IMR-90 (cell line): ENCODE data around the gene ZNF679. TPM values are rescaled to one million over a fixed set of nuclear protein-coding genes. Genes with fewer than 3 reads are reported as not detected.

Experiments used
- ATAC-seq: fragments of 200-7000 bp; cut with Tn5 transposase; 2 replicates; pipeline ENCODE4 v1.9.1; 2020; ENCODE audit warnings: low read depth, mild to moderate bottlenecking, moderate library complexity
- BruUV-seq: library from RNA; stranded (reverse); fragments of 400-500 nt; replicated peaks from 2 replicates; lab custom pipeline; 2021; lab: Mats Ljungman, UMichigan
- CTCF ChIA-PET: fragments of 300-600 bp; formaldehyde crosslinking; extraction: SDS; loops from one replicate; lab custom pipeline; 2021; ENCODE audit warnings: antibody characterized with exemption; lab: Yijun Ruan, JAX
- POLR2A ChIA-PET: fragments of 300-600 bp; sonication (Branson Sonifier 250); formaldehyde crosslinking; loops from one replicate; lab custom pipeline; 2022; ENCODE audit warnings: antibody characterized with exemption; ENCODE audit not compliant: unreplicated experiment; lab: Charles Lee
- DNase-seq: peaks from one replicate; pipeline ENCODE4 v3.0.0; 2013
- H2AFZ ChIP-seq: replicated peaks from 2 replicates; pipeline ENCODE3; 2013; ENCODE audit warnings: low read length, mild to moderate bottlenecking; ENCODE audit not compliant: poor library complexity
- H2AK5ac ChIP-seq: 2 replicates; pipeline ENCODE4 v1.6.1; 2013; ENCODE audit warnings: low read depth, low read length, inconsistent platforms
- H2AK9ac ChIP-seq: replicated peaks from 2 replicates; pipeline ENCODE3; 2013; ENCODE audit warnings: mild to moderate bottlenecking, low read depth, low read length, moderate library complexity; ENCODE audit not compliant: poor library complexity
- H2BK120ac ChIP-seq: 2 replicates; pipeline ENCODE4 v1.6.1; 2013; ENCODE audit warnings: low read depth, low read length, inconsistent platforms
- H2BK15ac ChIP-seq: 3 replicates; pipeline ENCODE4 v1.6.1; 2013; ENCODE audit warnings: low read depth, low read length, inconsistent platforms
- H2BK20ac ChIP-seq: 2 replicates; pipeline ENCODE4 v1.6.1; 2013; ENCODE audit warnings: low read depth, mild to moderate bottlenecking, inconsistent platforms, low read length, moderate library complexity
- H2BK5ac ChIP-seq: 2 replicates; pipeline ENCODE4 v1.6.1; 2013; ENCODE audit warnings: mild to moderate bottlenecking, low read depth, low read length, inconsistent platforms; ENCODE audit not compliant: poor library complexity, severe bottlenecking
- H3K14ac ChIP-seq: replicated peaks from 2 replicates; pipeline ENCODE4 v1.6.1; 2013; ENCODE audit warnings: low read depth, low read length, inconsistent platforms
- H3K18ac ChIP-seq: 2 replicates; pipeline ENCODE4 v1.6.1; 2013; ENCODE audit warnings: low read depth, low read length, control low read depth
- H3K23ac ChIP-seq: 2 replicates; pipeline ENCODE4 v1.6.1; 2013; ENCODE audit warnings: low read depth, low read length, inconsistent platforms
- H3K27ac ChIP-seq: 2 replicates; pipeline ENCODE4 v1.5.1; 2013; ENCODE audit warnings: mild to moderate bottlenecking, control low read depth, low read length; ENCODE audit not compliant: insufficient read depth
- H3K27me3 ChIP-seq: 2 replicates; pipeline ENCODE4 v1.6.1; 2013; ENCODE audit warnings: low read length; ENCODE audit not compliant: control insufficient read depth, insufficient read depth
- H3K36me3 ChIP-seq: 2 replicates; pipeline ENCODE4 v1.6.1; 2013; ENCODE audit warnings: low read length, mixed read lengths; ENCODE audit not compliant: control insufficient read depth, insufficient read depth
- H3K4ac ChIP-seq: 2 replicates; pipeline ENCODE4 v1.6.1; 2013; ENCODE audit warnings: low read depth, low read length, inconsistent platforms
- H3K4me1 ChIP-seq: 2 replicates; pipeline ENCODE4 v1.6.1; 2013; ENCODE audit warnings: low read length, mixed read lengths; ENCODE audit not compliant: control insufficient read depth, insufficient read depth
- H3K4me2 ChIP-seq: 2 replicates; pipeline ENCODE4 v1.6.1; 2013; ENCODE audit warnings: low read depth, mild to moderate bottlenecking, control low read depth, low read length, moderate library complexity
- H3K4me3 ChIP-seq: 2 replicates; pipeline ENCODE4 v1.5.1; 2013; ENCODE audit warnings: low read depth, mild to moderate bottlenecking, control low read depth, low read length, moderate library complexity; ENCODE audit not compliant: insufficient read depth
- H3K56ac ChIP-seq: 2 replicates; pipeline ENCODE4 v1.6.1; 2013; ENCODE audit warnings: low read length, inconsistent platforms; ENCODE audit not compliant: insufficient read depth; ENCODE audit errors: extremely low read depth
- H3K79me1 ChIP-seq, 2 experiments: 2 replicates each; pipeline ENCODE4 v1.6.1; 2013; ENCODE audit warnings: low read length in 2 of 2, inconsistent platforms in 1 of 2, low read depth in 1 of 2
- H3K9ac ChIP-seq: 2 replicates; pipeline ENCODE4 v1.6.1; 2013; ENCODE audit warnings: low read depth, low read length, control low read depth
- H3K9me1 ChIP-seq: 2 replicates; pipeline ENCODE4 v1.6.1; 2013; ENCODE audit warnings: low read length, inconsistent platforms; ENCODE audit not compliant: insufficient read depth
- H3K9me3 ChIP-seq: 2 replicates; pipeline ENCODE4 v1.6.1; 2013; ENCODE audit warnings: low read length; ENCODE audit not compliant: control insufficient read depth, insufficient read depth
- H4K20me1 ChIP-seq: 2 replicates; pipeline ENCODE4 v1.6.1; 2013; ENCODE audit warnings: low read length, inconsistent platforms; ENCODE audit not compliant: insufficient read depth
- H4K5ac ChIP-seq: 2 replicates; pipeline ENCODE4 v1.6.1; 2013; ENCODE audit warnings: mild to moderate bottlenecking, low read depth, low read length, control low read depth
- H4K8ac ChIP-seq, 2 experiments: 2 replicates each; pipeline ENCODE4 v1.6.1; 2013; ENCODE audit warnings: low read depth in 2 of 2, low read length in 2 of 2, control low read depth in 1 of 2, inconsistent platforms in 1 of 2
- H4K91ac ChIP-seq: 2 replicates; pipeline ENCODE4 v1.6.1; 2013; ENCODE audit warnings: low read depth, low read length, inconsistent platforms; ENCODE audit not compliant: insufficient read depth
- MAZ ChIP-seq: IDR thresholded peaks from 2 replicates; pipeline ENCODE4 v1.6.1; 2012; ENCODE audit warnings: low read depth, mild to moderate bottlenecking, low read length, improper control_type of control experiment, moderate library complexity, borderline replicate concordance
- MXI1 ChIP-seq: IDR thresholded peaks from 2 replicates; pipeline ENCODE4 v1.6.1; 2012; ENCODE audit warnings: low read depth, mild to moderate bottlenecking, low read length, moderate library complexity, borderline replicate concordance
- NFE2L2 ChIP-seq: fragments of 150-350 bp; IDR thresholded peaks from 2 replicates; pipeline ENCODE4 v1.6.1; 2016; ENCODE audit warnings: low read depth, mild to moderate bottlenecking, low read length
- RCOR1 ChIP-seq: IDR thresholded peaks from 2 replicates; pipeline ENCODE4 v1.6.1; 2012; ENCODE audit warnings: mild to moderate bottlenecking, low read length, improper control_type of control experiment; ENCODE audit not compliant: insufficient replicate concordance
- SMC3 ChIP-seq: fragments of 150-350 bp; IDR thresholded peaks from 2 replicates; pipeline ENCODE4 v1.6.1; 2016; ENCODE audit warnings: low read depth, mild to moderate bottlenecking, antibody characterized with exemption, low read length, moderate library complexity
- WGBS, 2 experiments: methylation state at CpG; one replicate each; pipeline versions ENCODE4 v1.1.5 to v1.1.7; 2013; ENCODE audit warnings: missing lambda C conversion rate in 2 of 2; ENCODE audit not compliant: insufficient read length in 1 of 2; ENCODE audit errors: extremely low coverage in 2 of 2; 5-methylcytosine and 5-hydroxymethylcytosine counted together
- dilution Hi-C: fragments of 300-500 bp; cut with HindIII; formaldehyde crosslinking; loops from one replicate; pipeline ENCODE4 v1.14.3; 2018; ENCODE audit warnings: low sequenced_read_pairs; ENCODE audit not compliant: unreplicated experiment
- in situ Hi-C: fragments of 300-500 bp; cut with MboI; formaldehyde crosslinking; loops from 3 replicates; pipeline ENCODE4 v1.14.3; 2019; ENCODE audit warnings: low sequenced_read_pairs, inconsistent platforms, mixed read lengths
- intact Hi-C: fragments of 100-400 bp; cut with micrococcal nuclease; formaldehyde crosslinking; loops from 2 replicates; pipeline ENCODE4 v1.10.0; 2022
- polyA plus RNA-seq, 3 experiments: library from polyadenylated mRNA; depleted of rRNA; stranded (reverse); fragments of >200 nt; gene quantifications; 2 replicates each; pipeline ENCODE4 v1.2.3, GENCODE V29; 2012; ENCODE audit warnings: low replicate concordance in 1 of 3
- total RNA-seq: library from RNA; depleted of rRNA; stranded (reverse); fragments of >200 nt; gene quantifications from 2 replicates; pipeline ENCODE4 v1.2.3, GENCODE V29; 2012
- TF ChIP-seq, protein P1 (sequence below): conservative IDR thresholded peaks from 2 replicates; pipeline ENCODE4 v1.5.1; 2012; ENCODE audit warnings: mild to moderate bottlenecking, low read depth, low read length, improper control_type of control experiment

Gene ZNF679
- total and polyA plus RNA-seq, 2 of the 4 experiments (the other 2 are of a cell fraction) = not detected

GRCh38 chr7:64183126-64183742 is 45.0 kb upstream of the ZNF679 start:
- H3K4me1 ChIP-seq = no peaks in the 10 kb centered on the region
- H2AK9ac ChIP-seq = no peak overlapping the region
- H2BK120ac ChIP-seq = no peak overlapping the region
- H3K14ac ChIP-seq = no peak overlapping the region
- no peak overlapping the region for H3K27ac ChIP-seq
- intact Hi-C loops = no loop called here
- H3K27me3 ChIP-seq = no peaks in the 10 kb centered on the region
- no peak overlapping the region for H4K8ac ChIP-seq
- H2AFZ ChIP-seq = no peak overlapping the region
- TF ChIP-seq RCOR1 = no peak
- no peak for TF ChIP-seq NFE2L2
- TF ChIP-seq MAZ = no peak
- TF ChIP-seq, protein P1, sequence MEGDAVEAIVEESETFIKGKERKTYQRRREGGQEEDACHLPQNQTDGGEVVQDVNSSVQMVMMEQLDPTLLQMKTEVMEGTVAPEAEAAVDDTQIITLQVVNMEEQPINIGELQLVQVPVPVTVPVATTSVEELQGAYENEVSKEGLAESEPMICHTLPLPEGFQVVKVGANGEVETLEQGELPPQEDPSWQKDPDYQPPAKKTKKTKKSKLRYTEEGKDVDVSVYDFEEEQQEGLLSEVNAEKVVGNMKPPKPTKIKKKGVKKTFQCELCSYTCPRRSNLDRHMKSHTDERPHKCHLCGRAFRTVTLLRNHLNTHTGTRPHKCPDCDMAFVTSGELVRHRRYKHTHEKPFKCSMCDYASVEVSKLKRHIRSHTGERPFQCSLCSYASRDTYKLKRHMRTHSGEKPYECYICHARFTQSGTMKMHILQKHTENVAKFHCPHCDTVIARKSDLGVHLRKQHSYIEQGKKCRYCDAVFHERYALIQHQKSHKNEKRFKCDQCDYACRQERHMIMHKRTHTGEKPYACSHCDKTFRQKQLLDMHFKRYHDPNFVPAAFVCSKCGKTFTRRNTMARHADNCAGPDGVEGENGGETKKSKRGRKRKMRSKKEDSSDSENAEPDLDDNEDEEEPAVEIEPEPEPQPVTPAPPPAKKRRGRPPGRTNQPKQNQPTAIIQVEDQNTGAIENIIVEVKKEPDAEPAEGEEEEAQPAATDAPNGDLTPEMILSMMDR = peak; percentile 22; the same call in 1 of the 2 replicates
- no peak for TF ChIP-seq SMC3
- no peak for TF ChIP-seq MXI1
- H3K9me3 ChIP-seq = peaks cover 24% of the 10 kb centered on the region; the same call in 1 of the 2 replicates
- H3K4me3 ChIP-seq = no peak overlapping the region
- H3K36me3 ChIP-seq = no peaks in the 10 kb centered on the region
- ChIA-PET POLR2A (no interaction called here), CTCF (no interaction called here)
- no peaks in the 10 kb centered on the region for H4K20me1 ChIP-seq
- ATAC-seq = no peak
- no peaks in the 10 kb centered on the region for H3K9me1 ChIP-seq
- dilution Hi-C loops = no loop called here
- in situ Hi-C loops = no loop called here
- H3K4ac ChIP-seq = no peak overlapping the region
- no peak overlapping the region for H2AK5ac ChIP-seq
- no peak overlapping the region for H2BK20ac ChIP-seq
- BruUV-seq = no TSS peak
- H3K4me2 ChIP-seq = no peak overlapping the region
- no peak overlapping the region for H3K18ac ChIP-seq
- H3K23ac ChIP-seq = no peak overlapping the region
- no peak for DNase-seq
- no peak overlapping the region for H2BK5ac ChIP-seq
- WGBS, 2 experiments = 20% methylated on average over 9 of the region's 31 CpGs; no CpG with 5 or more reads in 1 of the 2 experiments
- no peak overlapping the region for H2BK15ac ChIP-seq
- no peak overlapping the region for H4K5ac ChIP-seq
- H3K56ac ChIP-seq = no peak overlapping the region
- no peak overlapping the region for H4K91ac ChIP-seq
- H3K9ac ChIP-seq = no peak overlapping the region
- H3K79me1 ChIP-seq = no peaks in the 10 kb centered on the region
